HCEC 1CT (cell line): ENCODE results near the gene ADRA2B.

ENCODE experiments used
- DNase-seq: peaks from one replicate; pipeline ENCODE4 v3.0.0-alpha.2; 2017

Gene ADRA2B

DNA sequence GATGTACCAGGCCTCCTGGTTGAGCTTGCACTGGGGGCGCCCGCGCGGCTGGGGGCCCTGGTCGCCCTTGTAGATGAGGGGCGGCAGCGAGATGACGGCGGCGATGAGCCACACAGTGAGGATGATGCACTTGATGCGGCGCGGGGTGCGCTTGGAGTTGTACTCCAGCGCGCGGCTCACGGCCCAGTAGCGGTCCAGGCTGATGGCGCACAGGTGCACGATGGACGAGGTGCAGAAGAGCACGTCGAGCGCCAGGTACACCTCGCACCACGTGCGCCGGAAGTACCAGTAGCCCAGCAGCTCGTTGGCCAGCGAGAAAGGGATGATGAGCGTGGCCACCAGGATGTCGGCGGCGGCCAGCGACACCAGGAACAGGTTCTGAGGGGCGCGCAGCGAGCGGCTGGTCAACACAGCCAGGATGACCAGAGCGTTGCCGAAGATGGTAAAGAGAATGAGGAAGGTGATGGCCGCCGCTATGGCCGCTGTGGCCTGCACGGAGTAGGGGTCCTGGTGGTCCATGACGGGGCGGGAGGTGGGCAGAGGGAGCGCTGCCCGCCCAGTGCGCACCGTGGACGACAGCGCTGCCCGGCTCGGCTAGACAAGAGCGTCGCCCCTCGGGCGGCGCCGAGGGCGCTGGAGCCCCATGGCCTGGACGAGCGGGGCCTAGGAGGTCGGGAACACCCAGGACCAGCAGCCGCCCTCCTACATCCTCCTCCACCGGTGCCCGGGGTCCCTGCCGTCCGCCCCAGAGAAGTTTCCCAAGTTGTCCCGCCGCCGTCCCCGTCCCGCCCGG lies 544 bp downstream of the ADRA2B start:
- no peak for DNase-seq

DNA sequence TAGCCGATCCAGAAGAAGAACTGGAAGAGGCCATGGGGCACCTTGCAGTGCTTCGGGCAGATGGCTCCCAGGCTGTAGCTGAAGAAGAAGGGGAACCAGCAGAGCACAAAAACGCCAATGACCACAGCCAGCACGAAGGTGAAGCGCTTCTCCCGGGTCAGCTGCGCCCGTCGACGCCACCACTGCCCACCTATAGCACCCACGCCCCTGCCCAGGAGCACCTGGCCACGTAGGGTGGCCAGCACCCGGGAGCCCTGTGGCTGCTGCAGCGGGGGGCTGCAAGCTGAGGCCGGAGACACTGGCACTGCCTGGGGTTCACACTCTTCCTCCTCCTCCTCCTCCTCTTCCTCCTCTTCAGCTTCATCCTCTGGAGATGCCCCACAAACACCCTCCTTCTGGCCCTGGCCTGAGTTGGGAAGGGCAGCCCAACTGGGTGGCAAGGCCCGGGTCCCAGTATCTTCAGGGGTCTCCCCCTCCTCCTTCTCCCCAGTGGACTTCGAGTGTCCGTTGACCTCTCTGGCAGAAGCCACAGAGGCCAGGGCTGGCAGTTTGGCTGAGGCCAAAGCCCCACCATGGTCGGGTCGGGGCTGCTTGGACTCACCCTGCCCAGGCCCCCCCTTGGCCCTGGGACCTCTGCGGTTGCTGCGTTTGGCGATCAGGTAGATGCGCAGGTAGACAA lies 1.3 kb downstream of the ADRA2B start:
- DNase-seq = no peak

GRCh38 chr2:96114546-96114902 lies 1.8 kb downstream of the ADRA2B start:
- DNase-seq = no peak

- no peak for DNase-seq
Measured at GRCh38 chr2:96113951-96114350, 2.4 kb downstream of the ADRA2B start.

DNA sequence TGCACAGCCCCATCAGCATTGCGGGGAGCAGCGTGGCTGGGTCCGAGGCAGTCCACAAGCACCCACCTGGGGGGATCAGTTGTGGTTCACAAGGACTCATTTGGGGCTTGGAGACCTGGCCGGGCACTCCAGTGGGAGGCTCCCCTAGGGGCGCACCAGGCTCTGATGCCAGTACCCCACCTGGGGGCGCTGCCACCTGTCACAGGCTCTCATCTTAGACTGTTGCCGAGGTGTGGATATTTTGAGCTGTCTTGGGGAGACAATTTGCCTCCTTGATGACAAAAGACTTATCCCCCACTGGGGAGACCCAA lies 3.0 kb downstream of the ADRA2B start:
- no peak for DNase-seq

DNA sequence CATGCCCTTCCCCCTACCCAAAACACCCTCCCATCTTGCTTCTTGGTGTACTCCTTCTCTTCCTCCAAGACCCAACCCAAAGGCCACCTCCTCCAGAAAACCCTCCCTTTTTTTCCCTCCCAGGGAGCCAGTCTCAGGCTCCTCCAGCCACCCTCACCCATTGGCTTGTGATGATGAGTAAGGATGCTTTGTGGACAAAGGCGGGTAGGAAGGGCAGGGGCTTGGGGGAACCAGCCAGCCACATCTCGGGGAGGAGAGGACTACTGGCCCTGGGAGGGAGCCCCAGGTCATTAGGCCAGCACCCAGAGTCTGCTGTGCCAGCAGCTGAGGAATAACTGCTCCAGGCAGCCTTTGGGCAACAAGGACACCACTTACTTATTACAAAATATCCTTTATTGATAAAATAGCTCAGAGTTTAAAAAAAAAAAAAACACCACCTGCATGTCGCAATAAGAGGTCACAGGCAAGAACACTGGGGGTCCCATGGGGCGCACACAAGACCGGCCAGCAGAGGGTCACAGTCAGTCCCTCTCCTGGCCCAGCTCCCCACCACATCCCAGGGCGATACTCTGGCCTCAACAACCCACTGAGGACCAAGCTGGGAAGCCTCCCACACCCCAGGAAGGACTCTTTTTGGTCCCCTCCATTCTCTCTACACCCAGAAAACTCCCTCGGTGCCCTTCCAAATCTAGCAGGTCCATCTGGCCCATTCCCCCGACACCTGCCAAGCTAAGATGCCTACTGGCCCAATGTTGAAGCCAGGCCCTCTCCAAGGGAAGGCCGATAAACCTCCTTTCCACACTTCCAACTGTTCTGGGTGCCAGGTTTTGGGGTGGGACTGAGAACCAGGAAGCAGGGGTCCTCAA lies 3.6 kb downstream of the ADRA2B start:
- DNase-seq = no peak

DNA sequence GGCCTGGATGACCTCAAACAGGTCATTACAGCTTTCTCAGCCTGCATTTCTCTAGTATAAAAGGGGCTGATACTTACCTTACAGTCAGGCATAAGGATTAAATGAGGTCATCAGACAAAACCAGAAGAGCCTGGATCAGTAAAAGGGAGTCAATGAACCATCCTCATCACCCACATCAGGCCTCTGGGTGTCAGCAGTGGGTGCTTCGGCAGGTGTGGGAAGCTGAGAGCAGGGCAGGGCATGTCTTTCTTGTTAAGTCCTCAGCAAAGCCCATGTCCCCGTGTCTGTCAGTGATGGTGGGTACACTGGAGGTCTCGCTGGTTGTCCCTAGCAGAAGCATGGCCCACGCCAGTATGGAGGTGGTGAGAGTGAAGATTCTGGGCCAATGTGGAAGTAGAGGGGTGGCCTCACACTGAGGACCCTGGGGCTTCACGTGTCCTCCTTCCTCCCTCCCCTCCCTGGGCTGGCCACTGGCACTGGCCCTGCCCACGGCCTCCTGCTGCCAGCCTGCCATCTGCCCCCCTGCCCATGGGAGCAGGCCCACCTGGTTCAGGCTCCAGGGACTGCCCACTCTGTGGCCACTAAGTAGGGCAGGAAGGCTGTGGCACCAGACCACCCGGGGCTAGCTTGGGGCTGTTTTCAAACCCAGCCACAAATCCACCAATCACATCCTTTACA lies 4.4 kb downstream of the ADRA2B start:
- DNase-seq = no peak

GRCh38 chr2:96111257-96111640 lies 5.1 kb downstream of the ADRA2B start:
- DNase-seq = no peak

- no peak for DNase-seq
Measured at GRCh38 chr2:96110621-96111256, 5.6 kb downstream of the ADRA2B start.

GRCh38 chr2:96109931-96110511 lies 6.3 kb downstream of the ADRA2B start:
- DNase-seq = no peak

DNA sequence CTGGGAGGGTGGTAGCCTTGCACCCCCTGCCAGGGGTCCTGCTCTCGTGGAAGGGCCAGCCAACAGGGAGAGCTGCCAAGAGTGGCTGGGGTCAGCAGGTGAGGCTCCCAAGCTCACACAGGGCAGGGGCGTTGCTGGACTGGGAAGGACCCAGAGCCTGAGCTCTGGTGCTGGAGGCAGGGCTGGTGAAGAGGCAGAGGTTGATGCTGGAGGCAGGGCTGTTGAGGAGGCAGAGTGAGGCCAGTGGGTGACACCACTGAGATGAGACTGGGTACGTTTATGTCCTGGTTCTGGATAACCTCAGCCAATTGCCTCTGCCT lies 7.0 kb downstream of the ADRA2B start:
- DNase-seq = no peak

- DNase-seq = no peak
Measured at GRCh38 chr2:96108541-96109360, 7.6 kb downstream of the ADRA2B start.

GRCh38 chr2:96108151-96108540 lies 8.2 kb downstream of the ADRA2B start:
- no peak for DNase-seq

- no peak for DNase-seq
Measured at GRCh38 chr2:96107708-96108065, 8.7 kb downstream of the ADRA2B start.

GRCh38 chr2:96106991-96107707 lies 9.2 kb downstream of the ADRA2B start:
- no peak for DNase-seq

- DNase-seq = no peak
Measured at GRCh38 chr2:96105994-96106715, 10.2 kb downstream of the ADRA2B start.

GRCh38 chr2:96105152-96105915 lies 11.0 kb downstream of the ADRA2B start:
- DNase-seq = no peak

- no peak for DNase-seq
Measured at GRCh38 chr2:96104487-96104861, 11.9 kb downstream of the ADRA2B start.

GRCh38 chr2:96103761-96104486 lies 12.4 kb downstream of the ADRA2B start:
- no peak for DNase-seq
